Gastroesophageal sphincter (tissue), 4 donors: ENCODE measurements around the gene POR. TPM values are rescaled to one million over a fixed set of nuclear protein-coding genes. Genes with fewer than 3 reads are reported as not detected.

Experiments
- ATAC-seq: fragments of 150-250 bp; one replicate; pipeline ENCODE4 v1.9.1; 2016; ENCODE audit warnings: mild to moderate bottlenecking, moderate library complexity
- H3K27ac ChIP-seq, 4 donors: fragments of 200-600 bp; sonication (generic) in 3 of 4; 1 replicate in 3 of 4; 2 replicates in 1 of 4; pipeline ENCODE4 v1.5.1; 2016 to 2019
- H3K27me3 ChIP-seq: fragments of 200-600 bp; sonication (generic); one replicate; pipeline ENCODE4 v1.5.1; 2019
- H3K36me3 ChIP-seq, 2 donors: fragments of 200-600 bp; sonication (generic); one replicate each; pipeline ENCODE4 v1.5.1; 2019; ENCODE audit warnings: control low read depth in 1 of 2
- H3K4me1 ChIP-seq, 3 donors: fragments of 200-600 bp; sonication (generic); 1 replicate in 2 of 3; 2 replicates in 1 of 3; pipeline ENCODE4 v1.5.1; 2016 to 2019; ENCODE audit warnings: control low read depth in 2 of 3
- H3K4me3 ChIP-seq, 2 donors: fragments of 200-600 bp; sonication (generic); one replicate each; pipeline ENCODE4 v1.5.1; 2019; ENCODE audit warnings: mild to moderate bottlenecking in 1 of 2, moderate library complexity in 1 of 2
- H3K9me3 ChIP-seq, 3 donors: fragments of 200-600 bp; sonication (generic); one replicate each; pipeline ENCODE4 v1.5.1; 2017 to 2019; ENCODE audit warnings: control low read depth in 2 of 3
- CTCF ChIP-seq, 4 experiments: fragments of 200-600 bp in 2 of 4; fragments of 450-650 bp in 2 of 4; sonication (generic) in 1 of 4; IDR thresholded peaks; one replicate each; pipeline ENCODE4 v1.5.1; 2017 to 2019; ENCODE audit warnings: antibody characterized with exemption in 4 of 4, mild to moderate bottlenecking in 2 of 4, moderate library complexity in 2 of 4
- EP300 ChIP-seq: sonication (generic); formaldehyde crosslinking; IDR thresholded peaks from one replicate; pipeline ENCODE4 v1.6.1; 2017; ENCODE audit warnings: antibody characterized with exemption, mild to moderate bottlenecking
- POLR2A ChIP-seq, 2 donors: fragments of 450-650 bp; IDR thresholded peaks; one replicate each; pipeline ENCODE4 v1.6.1; 2017; ENCODE audit warnings: antibody characterized with exemption in 2 of 2, mild to moderate bottlenecking in 2 of 2, moderate library complexity in 1 of 2
- POLR2AphosphoS5 ChIP-seq: sonication (generic); formaldehyde crosslinking; IDR thresholded peaks from one replicate; pipeline ENCODE4 v1.6.1; 2017; ENCODE audit warnings: antibody characterized with exemption
- WGBS, 2 donors: methylation state at CpG; one replicate each; pipeline ENCODE4 v1.1.5; 2018; ENCODE audit warnings: low coverage in 1 of 2; 5-methylcytosine and 5-hydroxymethylcytosine counted together
- total RNA-seq, 4 donors: library from RNA; depleted of rRNA; stranded (reverse); fragments of >200 nt; gene quantifications; one replicate each; pipeline ENCODE4 v1.1.0, GENCODE V29; 2016

The POR gene
- total RNA-seq, 4 donors from 2014 or later: 31.5 to 54.3 (median 47.7) TPM

GRCh38 chr7:75979759-75980429 is 64.9 kb downstream of the POR start:
- Histone ChIP-seq H3K27ac (no peak overlapping the region), H3K27me3 (no peaks in the 10 kb centered on the region), H3K36me3 (peaks cover 0 to 67% of the 10 kb centered on the region in 2 donors), H3K4me1 (peaks cover 0 to 23% (median 0%) of the 10 kb centered on the region in 3 donors), H3K9me3 (no peaks in the 10 kb centered on the region), H3K4me3 (no peak overlapping the region)
- 93 to 95% methylated on average over 3 to 8 of the region's 22 CpGs for WGBS, 2 donors
- TF ChIP-seq POLR2A (IDR thresholded peaks at IDR 0.05): no peak
- no peak for TF ChIP-seq POLR2AphosphoS5
- no peak for TF ChIP-seq EP300
- TF ChIP-seq CTCF (IDR thresholded peaks at IDR 0.05): no peak
- no peak for ATAC-seq

- peaks cover 0 to 75% of the 10 kb centered on the region in 2 donors for H3K36me3 ChIP-seq
- no CpG with 5 or more reads among the region's 29 CpGs for WGBS, 2 donors
- H3K4me1 ChIP-seq: peaks cover 0 to 23% (median 0%) of the 10 kb centered on the region in 3 donors
- ATAC-seq: no peak
- H3K9me3 ChIP-seq: no peaks in the 10 kb centered on the region
- no peaks in the 10 kb centered on the region for H3K27me3 ChIP-seq
- H3K4me3 ChIP-seq: no peak overlapping the region
- H3K27ac ChIP-seq: no peak overlapping the region
- TF ChIP-seq POLR2A (IDR thresholded peaks at IDR 0.05): no peak
- no peak for TF ChIP-seq EP300
- no peak for TF ChIP-seq POLR2AphosphoS5
- TF ChIP-seq CTCF (IDR thresholded peaks at IDR 0.05): no peak
Observed at GRCh38 chr7:75980430-75981202, 65.7 kb downstream of the POR start.

- WGBS, 2 donors: no CpG with 5 or more reads among the region's 12 CpGs
- Histone ChIP-seq H3K4me1 (peaks cover 0 to 26% (median 0%) of the 10 kb centered on the region in 3 donors), H3K27me3 (no peaks in the 10 kb centered on the region), H3K27ac (no peak overlapping the region), H3K9me3 (no peaks in the 10 kb centered on the region), H3K36me3 (peaks cover 0 to 80% of the 10 kb centered on the region in 2 donors), H3K4me3 (no peak overlapping the region)
- TF ChIP-seq POLR2AphosphoS5: no peak
- no peak for TF ChIP-seq EP300
- TF ChIP-seq CTCF (IDR thresholded peaks at IDR 0.05): no peak
- ATAC-seq: no peak
Observed at GRCh38 chr7:75981203-75981452, 66.2 kb downstream of the POR start.

- Histone ChIP-seq H3K4me1 (peaks cover 0 to 32% (median 0%) of the 10 kb centered on the region in 3 donors), H3K4me3 (no peak overlapping the region), H3K9me3 (no peaks in the 10 kb centered on the region), H3K27me3 (no peaks in the 10 kb centered on the region), H3K36me3 (peaks cover 0 to 85% of the 10 kb centered on the region in 2 donors), H3K27ac (no peak overlapping the region)
- 60 to 84% methylated on average over 2 to 17 of the region's 38 CpGs for WGBS, 2 donors
- no peak for TF ChIP-seq POLR2AphosphoS5
- no peak for ATAC-seq
Observed at GRCh38 chr7:75981453-75982305, 66.7 kb downstream of the POR start.

GRCh38 chr7:75982306-75983064 is 67.5 kb downstream of the POR start:
- Histone ChIP-seq H3K4me3 (no peak overlapping the region), H3K4me1 (peaks cover 0 to 27% (median 0%) of the 10 kb centered on the region in 3 donors), H3K27ac (peak overlapping the region in 1 of 4 donors; percentile 10), H3K36me3 (peaks cover 0 to 89% of the 10 kb centered on the region in 2 donors), H3K9me3 (no peaks in the 10 kb centered on the region), H3K27me3 (no peaks in the 10 kb centered on the region)
- TF ChIP-seq POLR2A (IDR thresholded peaks at IDR 0.05) (no peak), CTCF (IDR thresholded peaks at IDR 0.05) (no peak), EP300 (no peak), POLR2AphosphoS5 (no peak)
- 80% methylated on average over 1 of the region's 22 CpGs; no CpG with 5 or more reads in 1 of the 2 donors for WGBS, 2 donors
- no peak for ATAC-seq
